ENCODE data around the gene AAMP.
A peak's percentile ranks its signal among the peaks of the same experiment; 100 is the strongest.

The AAMP gene

GRCh38 chr2:218293715-218294429 is 23.9 kb upstream of the AAMP start:
- DNase-seq, result no peak

GRCh38 chr2:218292048-218293014 is 22.4 kb upstream of the AAMP start, which contains the start of gene TMBIM1:
Gene TMBIM1 (minus strand): TSS chr2:218292503. CDS start chr2:218282141, 10,362 bp downstream.
- peak; percentile 87 for DNase-seq

GRCh38 chr2:218291318-218292047 is 21.5 kb upstream of the AAMP start:
- peak; percentile 42 for DNase-seq

GRCh38 chr2:218290316-218291261 is 20.7 kb upstream of the AAMP start:
- peak; percentile 72 for DNase-seq

- DNase-seq, result no peak
Observed at GRCh38 chr2:218289639-218290315, 19.8 kb upstream of the AAMP start.

GRCh38 chr2:218286570-218287459 is 16.9 kb upstream of the AAMP start:
- DNase-seq, result peak; percentile 78

GRCh38 chr2:218285604-218286003 is 15.7 kb upstream of the AAMP start:
- DNase-seq, result peak; percentile 17

- DNase-seq, result peak; percentile 61
Observed at GRCh38 chr2:218284106-218284811, 14.3 kb upstream of the AAMP start.

GRCh38 chr2:218282173-218282991 is 12.4 kb upstream of the AAMP start:
- no peak for DNase-seq

GRCh38 chr2:218281449-218281848 is 11.5 kb upstream of the AAMP start:
- no peak for DNase-seq

GRCh38 chr2:218280260-218280870 is 10.4 kb upstream of the AAMP start:
- no peak for DNase-seq

GRCh38 chr2:218278531-218279360 is 8.8 kb upstream of the AAMP start:
- no peak for DNase-seq

- DNase-seq, result no peak
Observed at GRCh38 chr2:218277921-218278320, 8.0 kb upstream of the AAMP start.

- DNase-seq, result no peak
Observed at GRCh38 chr2:218276986-218277755, 7.2 kb upstream of the AAMP start.

GRCh38 chr2:218275371-218276072 is 5.6 kb upstream of the AAMP start:
- no peak for DNase-seq

GRCh38 chr2:218274586-218274985 is 4.6 kb upstream of the AAMP start:
- no peak for DNase-seq

Measured in CD4-positive, alpha-beta T cell treated with Interleukin-17A for 4 hours (primary cell).